Tibial artery (tissue), 4 donors: ENCODE data around the gene TACC2.

Experiments
- DNase-seq, 2 donors: peaks; one replicate each; pipeline ENCODE4 v3.0.0-alpha.2; 2019
- H3K27ac ChIP-seq, 2 donors: fragments of 200-600 bp; sonication (generic) in 1 of 2; 1 replicate in 1 of 2; 2 replicates in 1 of 2; pipeline ENCODE4 v1.5.1; 2018 to 2019; ENCODE audit warnings: mild to moderate bottlenecking in 1 of 2
- H3K27me3 ChIP-seq, 2 donors: fragments of 200-600 bp; sonication (generic) in 1 of 2; one replicate each; pipeline versions ENCODE4 v1.5.1 to v1.6.0; 2016 to 2019
- H3K36me3 ChIP-seq, 3 donors: fragments of 200-600 bp; sonication (generic) in 2 of 3; one replicate each; pipeline ENCODE4 v1.5.1; 2016 to 2019; ENCODE audit warnings: mild to moderate bottlenecking in 2 of 3
- H3K4me1 ChIP-seq, 4 donors: fragments of 200-600 bp; sonication (generic) in 2 of 4; 1 replicate in 3 of 4; 2 replicates in 1 of 4; pipeline ENCODE4 v1.5.1; 2016 to 2019
- H3K4me3 ChIP-seq, 2 donors: fragments of 200-600 bp; sonication (generic) in 1 of 2; 1 replicate in 1 of 2; 2 replicates in 1 of 2; pipeline ENCODE4 v1.5.1; 2018 to 2019; ENCODE audit warnings: mild to moderate bottlenecking in 2 of 2
- H3K9me3 ChIP-seq, 3 donors: fragments of 200-600 bp; sonication (generic) in 1 of 3; one replicate each; pipeline ENCODE4 v1.5.1; 2016 to 2019
- CTCF ChIP-seq, 2 experiments: fragments of 200-600 bp in 1 of 2; fragments of 450-650 bp in 1 of 2; IDR thresholded peaks; one replicate each; pipeline ENCODE4 v1.5.1; 2017 to 2019; ENCODE audit warnings: antibody characterized with exemption in 2 of 2, mild to moderate bottlenecking in 1 of 2, moderate library complexity in 1 of 2
- intact Hi-C: fragments of 100-400 bp; cut with DNase I; formaldehyde crosslinking; loops from one replicate; pipeline ENCODE4 v1.15.0; 2023; ENCODE audit warnings: low total_unique reads

The TACC2 gene

GRCh38 chr10:122295451-122295809, 306.5 kb downstream of the TACC2 start:
- H3K9me3 ChIP-seq = no peaks in the 10 kb centered on the region
- DNase-seq = no peak
- peaks cover 0 to 6% of the 10 kb centered on the region in 2 donors for H3K27me3 ChIP-seq
- no peak overlapping the region for H3K4me3 ChIP-seq
- no peak for TF ChIP-seq CTCF (IDR thresholded peaks at IDR 0.05)
- no peak overlapping the region for H3K27ac ChIP-seq
- intact Hi-C loops = loop anchor here (5.0 kb wide), 1 partner anchor 272 kb away; no protein-coding TSS in a partner anchor
- no peaks in the 10 kb centered on the region for H3K36me3 ChIP-seq
- H3K4me1 ChIP-seq = peaks cover 0 to 4% (median 0%) of the 10 kb centered on the region in 4 donors

GRCh38 chr10:122296363-122297120, 307.6 kb downstream of the TACC2 start:
- intact Hi-C loops = loop anchor here (5.0 kb wide), 1 partner anchor 271 kb away; no protein-coding TSS in a partner anchor
- peaks cover 0 to 6% of the 10 kb centered on the region in 2 donors for H3K27me3 ChIP-seq
- no peaks in the 10 kb centered on the region for H3K36me3 ChIP-seq
- no peak for DNase-seq
- H3K4me3 ChIP-seq = no peak overlapping the region
- H3K4me1 ChIP-seq = peaks cover 0 to 4% (median 0%) of the 10 kb centered on the region in 4 donors
- no peaks in the 10 kb centered on the region for H3K9me3 ChIP-seq
- H3K27ac ChIP-seq = no peak overlapping the region
- no peak for TF ChIP-seq CTCF (IDR thresholded peaks at IDR 0.05)

DNA sequence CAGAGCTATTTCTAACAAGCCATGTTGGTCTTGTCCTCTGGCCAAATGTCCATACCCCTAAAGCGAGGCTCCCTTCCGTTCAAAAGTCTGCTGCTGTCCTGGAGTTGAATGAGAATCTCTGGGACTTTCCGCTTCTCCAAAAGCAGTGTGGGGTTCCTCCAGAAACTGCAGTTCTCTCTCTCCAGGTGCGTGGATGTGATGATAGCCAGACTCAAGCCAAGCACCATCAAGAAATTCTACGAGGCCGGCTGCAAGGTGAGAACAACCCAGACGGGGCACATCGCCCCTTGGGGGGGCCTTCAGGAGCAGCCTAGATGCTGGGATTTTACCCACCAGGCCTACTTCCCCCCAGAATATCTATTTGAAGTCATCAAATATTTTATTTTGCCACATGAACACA, 308.6 kb downstream of the TACC2 start:
- H3K9me3 ChIP-seq = no peaks in the 10 kb centered on the region
- no peak for TF ChIP-seq CTCF (IDR thresholded peaks at IDR 0.05)
- H3K27ac ChIP-seq = no peak overlapping the region
- H3K4me3 ChIP-seq = no peak overlapping the region
- intact Hi-C loops = loop anchor here (5.0 kb wide), 1 partner anchor 270 kb away; no protein-coding TSS in a partner anchor
- peaks cover 0 to 4% (median 0%) of the 10 kb centered on the region in 4 donors for H3K4me1 ChIP-seq
- DNase-seq = no peak
- peaks cover 0 to 6% of the 10 kb centered on the region in 2 donors for H3K27me3 ChIP-seq
- no peaks in the 10 kb centered on the region for H3K36me3 ChIP-seq

DNA sequence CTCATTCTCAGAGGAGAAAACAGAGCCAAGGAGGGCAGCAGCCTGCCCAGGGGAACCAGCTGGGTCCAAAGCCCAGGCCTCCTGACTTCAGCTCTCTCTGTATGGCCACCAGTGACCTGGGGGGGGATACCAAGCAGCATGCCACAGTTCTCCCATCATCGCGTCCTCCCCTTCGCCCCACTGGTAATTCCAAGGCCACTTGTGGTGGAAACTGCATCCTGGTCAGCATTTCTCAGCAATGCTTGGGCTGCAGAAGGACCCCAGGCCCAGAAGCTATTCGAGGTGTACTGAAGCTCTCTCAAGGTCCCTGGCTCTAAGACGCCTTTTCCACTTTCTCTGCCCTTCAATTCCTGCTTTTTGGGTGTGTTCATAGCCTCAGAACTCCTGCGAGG, 309.2 kb downstream of the TACC2 start:
- Histone ChIP-seq H3K4me1 (peaks cover 0 to 4% (median 0%) of the 10 kb centered on the region in 4 donors), H3K9me3 (no peaks in the 10 kb centered on the region), H3K4me3 (no peak overlapping the region), H3K27me3 (peaks cover 0 to 6% of the 10 kb centered on the region in 2 donors), H3K27ac (no peak overlapping the region), H3K36me3 (no peaks in the 10 kb centered on the region)
- DNase-seq = no peak
- no peak for TF ChIP-seq CTCF (IDR thresholded peaks at IDR 0.05)
- intact Hi-C loops = loop anchor here (2.0 to 5.0 kb wide), 2 partner anchors 137 to 269 kb away; no protein-coding TSS in a partner anchor

- peak overlapping the region in 1 of 2 donors; percentile 13 for H3K4me3 ChIP-seq
- no peaks in the 10 kb centered on the region for H3K9me3 ChIP-seq
- peaks cover 0 to 6% of the 10 kb centered on the region in 2 donors for H3K27me3 ChIP-seq
- intact Hi-C loops = loop anchor here (2.0 to 5.0 kb wide), 2 partner anchors 136 to 269 kb away; no protein-coding TSS in a partner anchor
- peak; percentile 71 to 83 for DNase-seq
- TF ChIP-seq CTCF (IDR thresholded peaks at IDR 0.05) = peak; percentile 92 to 95
- H3K36me3 ChIP-seq = no peaks in the 10 kb centered on the region
- no peak overlapping the region for H3K27ac ChIP-seq
- peaks cover 0 to 4% (median 0%) of the 10 kb centered on the region in 4 donors for H3K4me1 ChIP-seq
Measured at GRCh38 chr10:122298598-122299301, 309.8 kb downstream of the TACC2 start.
